GM20431 (cell line): ENCODE results near the gene FURIN.

Experiments
- in situ Hi-C: fragments of 300-500 bp; cut with MseI, MboI; formaldehyde crosslinking; loops from one replicate; pipeline ENCODE4 v1.15.0; 2020; ENCODE audit warnings: low sequenced_read_pairs; ENCODE audit not compliant: unreplicated experiment

FURIN gene

DNA sequence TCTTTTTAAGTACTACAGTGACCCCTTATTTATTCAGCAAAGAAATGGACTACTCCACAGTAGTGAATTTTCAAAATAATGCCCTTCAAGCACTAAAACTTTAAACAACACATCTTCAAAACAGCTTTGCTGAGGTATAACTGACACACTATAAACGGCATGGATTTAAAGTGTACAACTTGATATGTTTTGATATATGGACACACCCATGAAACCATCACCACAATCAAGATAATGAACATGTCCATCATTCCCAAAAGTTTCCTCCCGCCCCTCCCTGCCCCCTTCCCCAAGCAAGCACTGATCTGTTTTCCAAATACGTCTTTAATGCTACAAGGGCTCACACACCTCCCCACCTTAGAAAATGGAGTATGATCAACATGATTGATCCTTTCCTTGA is 1.6 kb upstream of the FURIN start:
- in situ Hi-C loops, result no loop called here

DNA sequence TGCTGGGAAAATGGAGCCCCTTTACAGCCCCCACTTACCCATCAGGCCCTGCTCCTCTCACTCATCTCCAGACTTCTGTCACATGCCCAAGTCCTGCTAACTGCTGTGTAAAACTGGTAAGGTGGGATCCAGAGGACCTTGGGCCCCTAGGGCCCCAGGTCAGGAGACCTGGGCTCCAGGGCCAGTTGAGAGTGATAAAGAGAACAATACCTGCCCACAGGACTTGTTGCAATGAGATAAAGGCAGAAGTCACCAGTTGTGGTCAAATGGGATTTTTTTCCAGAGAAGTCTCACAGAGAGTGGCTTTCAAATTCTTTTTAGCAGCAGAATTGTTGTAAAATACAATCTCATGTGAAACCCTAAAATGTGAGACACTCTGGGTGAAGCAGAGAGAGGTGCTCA is 753 bp downstream of the FURIN start:
- in situ Hi-C loops, result no loop called here

GRCh38 chr15:90869601-90870353 is 1.4 kb downstream of the FURIN start:
- in situ Hi-C loops, result no loop called here

DNA sequence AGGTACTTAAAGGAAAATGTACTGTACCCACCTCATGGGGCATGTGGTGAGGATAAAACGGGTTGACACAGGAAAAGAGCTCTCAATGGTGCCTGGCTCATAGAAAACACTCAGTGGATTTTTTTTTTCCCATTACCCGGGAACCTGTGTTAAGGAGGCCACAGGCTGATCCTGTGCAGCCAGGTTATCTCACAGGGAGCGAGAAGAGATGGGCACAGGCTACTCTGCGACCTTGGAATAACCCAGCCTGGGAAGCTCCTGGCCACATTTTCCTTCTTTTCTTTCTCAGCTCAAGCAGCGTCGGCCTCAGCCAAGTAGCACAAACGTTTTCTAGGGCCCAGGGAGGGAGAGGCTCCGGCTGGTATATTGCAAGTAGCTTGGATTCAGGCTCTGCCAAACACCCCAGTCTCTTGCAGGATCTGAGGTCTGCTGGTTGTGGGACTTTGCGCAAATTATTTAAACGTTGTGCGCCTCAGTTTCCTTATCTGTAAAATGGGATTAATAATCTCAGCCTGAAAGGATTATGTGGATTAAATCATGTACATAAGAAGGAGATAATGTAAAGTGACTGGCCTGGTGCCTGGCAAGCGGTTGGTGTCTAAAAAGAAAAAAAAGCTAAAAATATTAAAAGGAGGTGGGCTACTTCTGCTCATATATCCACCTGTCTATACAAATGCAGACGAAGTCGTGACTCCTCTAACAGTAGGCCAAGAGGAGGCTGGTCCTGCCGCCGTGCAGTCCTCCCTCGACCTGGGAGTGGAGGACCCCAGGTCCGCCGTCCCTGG is 2.2 kb downstream of the FURIN start:
- in situ Hi-C loops, result no loop called here

GRCh38 chr15:90871139-90871715 is 2.8 kb downstream of the FURIN start:
- in situ Hi-C loops, result no loop called here

- in situ Hi-C loops, result no loop called here
Observed at GRCh38 chr15:90871716-90872485, 3.5 kb downstream of the FURIN start.

DNA sequence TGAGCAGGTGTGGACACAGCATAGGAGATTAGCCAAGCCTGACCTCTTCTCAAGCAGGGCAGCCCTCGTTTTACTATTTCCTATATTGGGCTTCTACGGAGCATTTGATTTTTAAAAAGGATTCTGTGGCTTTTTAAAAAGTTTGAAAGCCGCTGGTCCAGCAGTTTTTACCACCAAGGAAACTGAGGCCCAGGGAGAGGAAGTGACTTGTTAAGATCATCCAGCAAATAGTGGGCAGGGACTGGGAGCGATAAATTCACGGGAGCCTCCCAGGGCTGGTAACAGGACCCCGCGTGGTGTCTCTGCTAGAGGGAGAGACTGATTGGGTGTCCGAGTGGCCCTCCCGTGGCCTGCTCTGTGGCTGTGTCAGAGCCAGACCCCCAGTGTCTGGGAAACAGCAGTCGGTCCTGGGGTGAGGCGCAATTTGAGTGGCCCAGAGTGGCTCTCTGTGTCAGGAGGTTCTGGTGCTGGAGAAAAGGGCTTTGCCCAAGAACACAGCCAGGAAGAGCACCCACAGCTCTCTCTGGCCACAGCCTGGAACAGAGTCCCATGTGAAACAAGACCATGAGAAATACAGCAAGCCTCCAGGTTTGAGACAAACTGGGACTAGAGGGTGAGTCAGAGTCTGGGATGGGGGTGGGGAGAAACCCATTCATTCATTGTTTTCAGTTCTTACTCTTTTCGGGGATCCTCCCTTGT is 4.2 kb downstream of the FURIN start:
- in situ Hi-C loops, result no loop called here

DNA sequence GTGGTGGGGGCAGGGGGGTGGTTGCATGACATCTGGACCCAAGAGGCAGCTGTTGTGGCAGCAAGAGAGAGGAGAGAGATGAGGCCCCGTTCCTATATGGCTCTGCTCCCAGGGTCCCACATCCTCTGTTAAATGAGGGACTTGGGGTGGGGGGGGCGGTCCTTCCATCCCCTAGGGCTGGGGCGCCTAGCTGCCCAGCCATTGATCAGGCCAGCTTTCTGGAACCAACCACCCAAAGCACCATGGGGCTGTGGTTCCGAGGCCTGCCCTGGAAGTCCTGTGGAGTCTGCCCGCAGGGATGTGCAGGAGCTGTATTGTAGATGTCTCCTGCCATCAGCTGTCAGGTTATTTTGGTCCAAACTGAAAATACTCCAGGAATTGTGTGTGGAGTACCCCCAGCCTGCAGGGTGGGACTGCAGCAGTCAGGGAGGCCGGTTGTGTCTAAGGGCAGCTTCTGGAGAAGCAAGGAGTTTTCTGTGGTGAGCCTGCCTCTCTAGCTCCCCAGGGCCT is 5.2 kb downstream of the FURIN start:
- in situ Hi-C loops, result no loop called here

- in situ Hi-C loops, result no loop called here
Observed at GRCh38 chr15:90873998-90874605, 5.7 kb downstream of the FURIN start.

- in situ Hi-C loops, result loop anchor here (25.0 kb wide), 1 partner anchor 538 kb away; no protein-coding TSS in a partner anchor
Observed at GRCh38 chr15:90874986-90875385, 6.6 kb downstream of the FURIN start.

DNA sequence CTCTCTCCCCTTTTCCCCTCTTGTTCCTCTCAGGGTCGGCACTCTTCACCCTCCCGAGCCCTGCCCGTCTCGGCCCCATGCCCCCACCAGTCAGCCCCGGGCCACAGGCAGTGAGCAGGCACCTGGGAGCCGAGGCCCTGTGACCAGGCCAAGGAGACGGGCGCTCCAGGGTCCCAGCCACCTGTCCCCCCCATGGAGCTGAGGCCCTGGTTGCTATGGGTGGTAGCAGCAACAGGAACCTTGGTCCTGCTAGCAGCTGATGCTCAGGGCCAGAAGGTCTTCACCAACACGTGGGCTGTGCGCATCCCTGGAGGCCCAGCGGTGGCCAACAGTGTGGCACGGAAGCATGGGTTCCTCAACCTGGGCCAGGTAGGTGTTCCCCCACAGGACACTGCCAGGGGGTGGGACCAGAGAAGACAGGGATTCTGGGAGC is 7.2 kb downstream of the FURIN start:
- in situ Hi-C loops, result loop anchor here (25.0 kb wide), 1 partner anchor 538 kb away; no protein-coding TSS in a partner anchor

- in situ Hi-C loops, result loop anchor here (25.0 kb wide), 1 partner anchor 539 kb away; no protein-coding TSS in a partner anchor
Observed at GRCh38 chr15:90876046-90876445, 7.7 kb downstream of the FURIN start.

GRCh38 chr15:90876512-90877170 is 8.3 kb downstream of the FURIN start:
- in situ Hi-C loops, result loop anchor here (25.0 kb wide), 1 partner anchor 539 kb away; no protein-coding TSS in a partner anchor

- in situ Hi-C loops, result loop anchor here (25.0 kb wide), 1 partner anchor 540 kb away; no protein-coding TSS in a partner anchor
Observed at GRCh38 chr15:90877315-90877714, 8.9 kb downstream of the FURIN start.

GRCh38 chr15:90877996-90878395 is 9.6 kb downstream of the FURIN start:
- in situ Hi-C loops, result loop anchor here (25.0 kb wide), 1 partner anchor 541 kb away; no protein-coding TSS in a partner anchor

DNA sequence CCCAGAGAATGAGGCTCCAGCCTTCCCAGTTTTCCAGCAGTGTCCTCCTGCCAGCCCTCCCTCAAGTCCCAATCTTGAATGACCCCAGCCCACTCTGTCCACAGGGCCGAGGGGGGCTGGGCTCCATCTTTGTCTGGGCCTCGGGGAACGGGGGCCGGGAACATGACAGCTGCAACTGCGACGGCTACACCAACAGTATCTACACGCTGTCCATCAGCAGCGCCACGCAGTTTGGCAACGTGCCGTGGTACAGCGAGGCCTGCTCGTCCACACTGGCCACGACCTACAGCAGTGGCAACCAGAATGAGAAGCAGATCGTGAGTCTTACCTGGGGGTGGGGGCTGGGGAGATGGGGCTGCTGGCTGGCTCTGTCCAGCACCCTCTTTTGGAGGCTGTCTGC is 10.3 kb downstream of the FURIN start:
- in situ Hi-C loops, result loop anchor here (25.0 kb wide), 1 partner anchor 541 kb away; no protein-coding TSS in a partner anchor

DNA sequence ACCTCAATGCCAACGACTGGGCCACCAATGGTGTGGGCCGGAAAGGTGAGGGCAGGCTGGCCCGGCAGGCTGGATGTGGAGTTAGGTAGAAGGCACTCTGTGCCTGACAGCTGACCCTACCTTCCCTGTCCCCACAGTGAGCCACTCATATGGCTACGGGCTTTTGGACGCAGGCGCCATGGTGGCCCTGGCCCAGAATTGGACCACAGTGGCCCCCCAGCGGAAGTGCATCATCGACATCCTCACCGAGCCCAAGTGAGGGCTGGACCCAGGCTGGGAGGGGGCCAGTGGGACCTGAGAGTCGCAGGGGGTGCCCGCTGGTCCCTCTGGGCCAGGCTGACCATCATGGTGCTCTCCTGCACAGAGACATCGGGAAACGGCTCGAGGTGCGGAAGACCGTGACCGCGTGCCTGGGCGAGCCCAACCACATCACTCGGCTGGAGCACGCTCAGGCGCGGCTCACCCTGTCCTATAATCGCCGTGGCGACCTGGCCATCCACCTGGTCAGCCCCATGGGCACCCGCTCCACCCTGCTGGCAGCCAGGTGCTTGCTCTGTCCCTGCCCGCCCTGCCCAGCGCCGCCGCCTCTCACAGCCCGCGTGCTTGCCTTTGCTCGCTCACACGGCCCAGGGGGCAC is 11.5 kb downstream of the FURIN start:
- in situ Hi-C loops, result loop anchor here (25.0 kb wide), 1 partner anchor 543 kb away; no protein-coding TSS in a partner anchor
